BLaER1 (cell line): ENCODE measurements around the gene SLC6A11.
A peak's percentile ranks its signal among the peaks of the same experiment; 100 is the strongest.

Experiments
- H3K27ac ChIP-seq: shearing (Covaris generic); formaldehyde crosslinking; 2 replicates; pipeline ENCODE4 v1.8.1; 2022
- H3K27me3 ChIP-seq: shearing (Covaris generic); formaldehyde crosslinking; 2 replicates; pipeline ENCODE4 v1.8.1; 2022
- H3K36me3 ChIP-seq: shearing (Covaris generic); formaldehyde crosslinking; 2 replicates; pipeline ENCODE4 v1.8.1; 2022
- H3K4me1 ChIP-seq: shearing (Covaris generic); formaldehyde crosslinking; 2 replicates; pipeline ENCODE4 v1.8.1; 2022
- H3K4me2 ChIP-seq: shearing (Covaris generic); formaldehyde crosslinking; 2 replicates; pipeline ENCODE4 v1.8.1; 2022
- H3K4me3 ChIP-seq: shearing (Covaris generic); formaldehyde crosslinking; 2 replicates; pipeline ENCODE4 v1.8.1; 2022
- H3K9ac ChIP-seq: shearing (Covaris generic); formaldehyde crosslinking; 2 replicates; pipeline ENCODE4 v1.8.1; 2022
- H3K9me3 ChIP-seq: shearing (Covaris generic); formaldehyde crosslinking; 2 replicates; pipeline ENCODE4 v1.8.1; 2022
- H4K20me1 ChIP-seq: shearing (Covaris generic); formaldehyde crosslinking; 2 replicates; pipeline ENCODE4 v1.8.1; 2022
- Cebpa-rat ChIP-seq: shearing (Covaris generic); IDR thresholded peaks from 2 replicates; pipeline ENCODE4 v1.8.1; 2022

SLC6A11 gene

DNA sequence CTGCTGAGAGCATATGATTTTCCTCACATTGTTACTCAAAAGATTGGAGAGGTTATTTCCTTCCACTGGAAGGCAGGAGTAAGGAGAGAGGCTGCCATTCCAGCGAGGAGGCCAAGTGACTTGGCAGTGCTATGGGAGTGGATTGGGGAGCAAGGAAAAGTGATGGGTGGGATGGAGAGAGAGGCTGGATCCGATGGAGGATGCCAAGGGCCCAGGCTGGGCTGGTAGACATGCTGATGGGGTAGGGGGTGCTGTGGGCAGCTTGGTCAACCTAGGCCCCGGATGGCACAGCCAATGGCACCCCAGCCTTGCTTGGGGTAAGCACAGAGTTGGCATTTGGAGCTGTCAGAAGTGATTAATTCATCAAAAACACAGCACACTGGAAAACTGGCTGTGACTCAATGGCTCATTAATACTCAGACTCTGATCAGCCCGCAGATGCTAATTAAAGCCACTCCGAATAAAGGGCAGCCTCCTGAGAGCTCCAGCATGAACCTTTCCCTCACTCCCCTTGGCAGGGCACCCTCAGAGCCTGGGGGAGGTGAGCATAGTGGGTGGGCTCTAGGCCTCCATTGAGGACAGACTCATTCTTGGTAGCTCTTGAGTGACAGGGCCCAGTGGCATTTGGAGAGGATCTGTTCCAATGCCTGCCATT, 154.4 kb downstream of the SLC6A11 start:
- H4K20me1 ChIP-seq = no peaks in the 10 kb centered on the region
- no peak overlapping the region for H3K9ac ChIP-seq
- no peak overlapping the region for H3K27ac ChIP-seq
- H3K4me3 ChIP-seq = no peak overlapping the region
- no peaks in the 10 kb centered on the region for H3K36me3 ChIP-seq
- H3K4me2 ChIP-seq = no peak overlapping the region
- H3K4me1 ChIP-seq = peaks cover 32% of the 10 kb centered on the region
- TF ChIP-seq Cebpa-rat = no peak
- no peaks in the 10 kb centered on the region for H3K9me3 ChIP-seq
- no peaks in the 10 kb centered on the region for H3K27me3 ChIP-seq

DNA sequence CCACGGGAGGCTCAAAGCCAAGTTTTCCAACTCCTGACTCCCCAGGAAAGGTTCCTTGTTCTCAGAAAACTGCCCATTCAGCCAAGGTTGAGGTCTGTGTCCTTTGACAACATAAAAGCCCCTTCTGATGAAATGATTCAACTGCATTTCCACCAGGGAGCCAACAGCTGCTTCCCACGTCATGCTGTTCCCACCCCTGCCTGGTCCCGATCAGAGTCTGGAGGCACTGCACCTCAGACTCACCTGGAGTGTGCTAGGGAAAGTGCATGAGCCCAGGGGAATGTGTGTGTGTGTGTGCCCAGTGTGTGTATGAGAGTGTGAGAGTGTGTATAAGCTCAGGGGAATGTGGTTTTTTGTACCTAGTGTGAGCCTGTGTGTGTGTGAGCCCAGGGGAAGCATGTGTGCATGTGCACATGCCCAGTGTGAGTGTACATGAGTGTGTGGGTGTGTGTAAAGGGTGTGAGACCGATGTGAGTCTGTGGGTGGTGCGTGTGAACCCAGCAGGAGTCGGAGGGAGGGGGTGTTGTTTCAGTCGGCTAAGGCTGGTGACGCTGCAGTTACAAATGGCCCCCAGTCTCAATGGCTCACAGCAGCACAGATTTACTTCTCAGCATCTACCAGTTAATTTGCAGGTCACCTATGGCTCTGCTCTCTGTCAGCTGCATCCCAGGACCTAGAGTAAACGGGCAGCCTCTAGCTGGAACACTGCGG, 156.2 kb downstream of the SLC6A11 start:
- Histone ChIP-seq H3K27ac (no peak overlapping the region), H3K36me3 (no peaks in the 10 kb centered on the region), H3K27me3 (no peaks in the 10 kb centered on the region), H3K4me3 (no peak overlapping the region), H4K20me1 (no peaks in the 10 kb centered on the region), H3K9ac (no peak overlapping the region), H3K9me3 (no peaks in the 10 kb centered on the region), H3K4me1 (peaks cover 24% of the 10 kb centered on the region), H3K4me2 (no peak overlapping the region)
- no peak for TF ChIP-seq Cebpa-rat

DNA sequence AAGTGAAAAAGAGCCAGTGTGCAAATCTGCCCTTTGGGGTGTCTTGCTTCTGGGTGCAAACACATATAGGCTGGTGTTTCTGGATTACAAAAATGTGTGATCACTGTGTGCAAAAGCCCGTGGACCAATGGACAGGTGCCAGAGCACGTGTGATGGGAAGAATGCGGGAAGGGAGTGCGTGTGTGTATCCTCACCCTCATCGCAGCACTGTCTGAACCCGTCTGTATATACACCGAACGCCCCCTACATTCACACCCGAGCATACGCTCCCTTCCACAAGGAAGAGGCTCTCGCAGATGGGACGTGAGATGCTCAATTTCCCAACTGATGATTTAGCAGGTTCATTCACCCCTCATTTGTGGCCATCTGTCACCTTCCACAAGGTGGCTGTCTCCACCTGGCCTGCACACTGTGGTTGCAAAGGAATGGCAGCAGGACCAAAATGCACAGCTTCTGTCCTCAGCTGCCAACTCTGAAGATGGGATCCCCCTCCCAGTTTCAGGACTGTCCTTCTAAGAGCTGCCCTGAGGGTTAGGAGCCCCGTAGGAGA, 157.1 kb downstream of the SLC6A11 start:
- H3K36me3 ChIP-seq = no peaks in the 10 kb centered on the region
- no peaks in the 10 kb centered on the region for H4K20me1 ChIP-seq
- TF ChIP-seq Cebpa-rat = no peak
- H3K27ac ChIP-seq = no peak overlapping the region
- no peaks in the 10 kb centered on the region for H3K9me3 ChIP-seq
- H3K4me2 ChIP-seq = no peak overlapping the region
- no peak overlapping the region for H3K4me3 ChIP-seq
- peaks cover 21% of the 10 kb centered on the region for H3K4me1 ChIP-seq
- no peak overlapping the region for H3K9ac ChIP-seq
- no peaks in the 10 kb centered on the region for H3K27me3 ChIP-seq

DNA sequence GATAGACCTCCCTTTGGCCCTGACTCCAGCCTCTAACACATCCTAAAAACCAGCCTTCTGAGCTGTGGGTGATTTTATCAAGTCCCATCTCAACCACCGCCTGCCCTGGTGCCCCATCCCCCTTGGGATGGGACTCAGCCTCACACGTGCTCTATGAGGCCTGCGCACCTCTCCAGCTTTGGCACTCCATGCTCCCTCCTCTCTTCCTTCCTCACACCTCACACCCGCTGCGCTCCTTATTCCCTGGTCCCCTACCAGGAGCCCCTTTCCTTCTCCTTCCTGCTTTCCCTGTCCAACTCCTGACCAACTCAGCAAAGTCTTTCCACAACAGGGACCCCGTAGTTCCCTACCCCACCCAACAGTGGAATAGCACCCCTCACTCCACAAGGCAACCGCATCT, 158.1 kb downstream of the SLC6A11 start:
- Histone ChIP-seq H3K27ac (no peak overlapping the region), H3K4me3 (no peak overlapping the region)

DNA sequence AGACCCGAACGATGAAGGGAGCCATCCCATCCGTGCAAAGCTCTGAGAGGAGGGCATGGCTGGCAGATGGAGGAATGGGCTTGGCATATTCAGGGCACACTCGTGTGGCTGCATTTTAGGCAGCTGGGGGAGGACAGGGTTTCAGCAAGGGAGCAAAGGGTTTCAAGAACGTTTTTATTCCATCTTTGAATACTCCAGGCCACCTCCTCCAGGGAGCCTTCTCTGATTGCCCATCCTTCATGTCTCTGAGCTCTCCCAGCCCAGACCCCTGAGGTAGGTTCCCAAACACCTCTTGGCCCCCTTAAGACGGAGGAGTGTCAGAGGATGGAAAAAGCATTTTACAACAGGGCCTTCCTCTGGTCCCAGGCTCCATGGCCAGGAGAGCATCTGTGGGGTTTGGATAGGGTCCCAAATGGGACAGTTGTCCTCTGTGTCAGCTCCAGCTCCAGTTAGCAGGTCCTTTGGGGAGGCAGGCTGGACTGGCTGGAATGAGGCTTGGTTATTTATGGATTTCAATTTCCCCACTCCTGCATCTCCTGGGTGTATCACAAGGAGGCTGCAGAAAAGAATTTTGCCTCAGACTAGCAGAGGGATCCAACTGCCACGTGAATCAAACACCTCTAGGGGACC, 158.8 kb downstream of the SLC6A11 start:
- H4K20me1 ChIP-seq = no peaks in the 10 kb centered on the region
- peaks cover 9% of the 10 kb centered on the region for H3K4me1 ChIP-seq
- no peak overlapping the region for H3K27ac ChIP-seq
- H3K9me3 ChIP-seq = no peaks in the 10 kb centered on the region
- H3K4me3 ChIP-seq = no peak overlapping the region
- H3K27me3 ChIP-seq = no peaks in the 10 kb centered on the region
- TF ChIP-seq Cebpa-rat = no peak
- H3K9ac ChIP-seq = no peak overlapping the region
- no peaks in the 10 kb centered on the region for H3K36me3 ChIP-seq
- no peak overlapping the region for H3K4me2 ChIP-seq

More for the DNA sequence above, 158.1 kb downstream of the SLC6A11 start:
- Histone ChIP-seq H4K20me1 (no peaks in the 10 kb centered on the region), H3K4me2 (no peak overlapping the region), H3K4me1 (peaks cover 13% of the 10 kb centered on the region), H3K27me3 (no peaks in the 10 kb centered on the region), H3K9ac (no peak overlapping the region), H3K36me3 (no peaks in the 10 kb centered on the region), H3K9me3 (no peaks in the 10 kb centered on the region)
- TF ChIP-seq Cebpa-rat = no peak

DNA sequence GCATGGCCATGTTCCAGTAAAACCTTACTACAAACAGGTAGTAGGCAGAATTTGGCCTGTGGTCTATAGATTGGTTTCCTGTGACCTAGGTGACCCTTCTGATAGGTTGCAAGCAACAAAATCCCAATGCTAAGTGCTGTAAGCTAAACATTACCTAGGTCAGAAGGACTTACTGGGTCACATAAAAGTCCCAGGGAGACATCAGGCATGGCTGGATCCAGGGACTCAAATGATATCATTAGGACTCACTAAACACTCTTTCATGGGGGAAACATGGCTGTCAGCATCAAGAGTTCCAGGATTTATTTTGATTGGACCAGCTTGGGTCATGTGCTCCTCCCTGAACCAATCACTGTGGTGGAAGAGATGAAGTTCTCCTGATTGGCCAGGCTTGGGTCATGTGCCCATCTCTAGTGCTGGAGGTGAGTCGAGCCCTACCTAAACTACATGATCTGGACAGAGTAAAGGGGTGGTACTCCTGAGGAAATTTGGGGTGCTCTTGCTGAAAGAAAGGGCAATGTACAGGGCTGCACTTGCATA, 159.7 kb downstream of the SLC6A11 start:
- no peaks in the 10 kb centered on the region for H4K20me1 ChIP-seq
- no peak overlapping the region for H3K4me2 ChIP-seq
- H3K36me3 ChIP-seq = no peaks in the 10 kb centered on the region
- H3K27ac ChIP-seq = no peak overlapping the region
- H3K9me3 ChIP-seq = no peaks in the 10 kb centered on the region
- TF ChIP-seq Cebpa-rat = no peak
- no peak overlapping the region for H3K4me3 ChIP-seq
- H3K27me3 ChIP-seq = no peaks in the 10 kb centered on the region
- peaks cover 9% of the 10 kb centered on the region for H3K4me1 ChIP-seq
- no peak overlapping the region for H3K9ac ChIP-seq

DNA sequence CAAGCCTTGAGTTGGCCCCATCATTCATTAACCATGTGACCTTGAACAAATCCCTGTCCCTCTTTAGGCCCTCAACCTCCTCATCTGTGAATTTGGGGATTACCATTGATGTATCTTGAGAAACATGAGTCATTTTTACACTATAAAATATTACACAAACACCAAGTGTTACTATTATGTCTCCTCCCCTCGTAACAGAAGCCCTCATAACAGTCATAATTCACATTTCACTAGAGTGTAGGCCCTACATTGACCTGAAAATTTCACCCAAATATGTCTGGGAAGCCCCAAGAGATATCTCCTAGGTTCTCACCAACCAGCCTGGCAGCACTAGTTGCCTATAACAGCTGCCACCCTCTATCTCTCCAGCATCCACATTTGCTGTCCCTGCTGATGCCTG, 160.7 kb downstream of the SLC6A11 start:
- H3K9me3 ChIP-seq = no peaks in the 10 kb centered on the region
- no peaks in the 10 kb centered on the region for H3K36me3 ChIP-seq
- no peaks in the 10 kb centered on the region for H4K20me1 ChIP-seq
- no peak overlapping the region for H3K27ac ChIP-seq
- H3K4me3 ChIP-seq = no peak overlapping the region
- H3K4me2 ChIP-seq = no peak overlapping the region
- H3K27me3 ChIP-seq = no peaks in the 10 kb centered on the region
- no peak overlapping the region for H3K9ac ChIP-seq
- TF ChIP-seq Cebpa-rat = no peak
- H3K4me1 ChIP-seq = peaks cover 9% of the 10 kb centered on the region

DNA sequence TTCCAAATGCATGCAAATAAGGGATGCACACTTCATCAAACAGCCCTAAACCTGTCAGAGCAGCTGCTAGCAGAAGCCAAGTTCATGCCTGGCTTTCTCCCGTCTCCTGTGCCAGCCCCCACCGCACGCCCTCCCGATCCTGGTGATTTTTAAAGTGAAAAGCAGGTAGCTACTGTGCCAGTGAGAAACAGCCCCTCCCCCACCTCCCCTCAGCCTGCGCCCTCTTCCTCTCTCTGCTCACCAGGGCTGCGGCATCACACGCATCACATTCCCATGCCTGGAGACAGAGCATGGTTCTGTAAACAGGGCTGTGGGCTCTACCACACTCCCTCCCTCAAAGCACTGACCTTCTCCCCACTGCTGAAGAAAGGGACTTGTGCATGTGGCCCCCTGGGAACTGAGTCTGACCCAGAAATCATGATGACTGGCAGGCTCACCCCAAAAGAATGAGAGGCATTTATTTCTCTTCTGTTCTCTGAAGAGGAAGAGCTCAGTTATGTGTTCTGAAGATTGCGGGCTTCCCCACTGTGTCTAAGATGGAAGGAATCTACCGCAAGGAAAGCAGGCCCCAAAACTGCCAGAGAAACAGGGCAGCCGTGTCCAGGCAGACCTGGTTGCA, 162.0 kb downstream of the SLC6A11 start:
- Histone ChIP-seq H3K36me3 (no peaks in the 10 kb centered on the region), H3K4me3 (no peak overlapping the region), H3K9me3 (no peaks in the 10 kb centered on the region), H3K27me3 (no peaks in the 10 kb centered on the region), H3K4me1 (peaks cover 9% of the 10 kb centered on the region), H3K9ac (no peak overlapping the region), H4K20me1 (no peaks in the 10 kb centered on the region), H3K4me2 (peak overlapping the region; percentile 8), H3K27ac (no peak overlapping the region)
- no peak for TF ChIP-seq Cebpa-rat

DNA sequence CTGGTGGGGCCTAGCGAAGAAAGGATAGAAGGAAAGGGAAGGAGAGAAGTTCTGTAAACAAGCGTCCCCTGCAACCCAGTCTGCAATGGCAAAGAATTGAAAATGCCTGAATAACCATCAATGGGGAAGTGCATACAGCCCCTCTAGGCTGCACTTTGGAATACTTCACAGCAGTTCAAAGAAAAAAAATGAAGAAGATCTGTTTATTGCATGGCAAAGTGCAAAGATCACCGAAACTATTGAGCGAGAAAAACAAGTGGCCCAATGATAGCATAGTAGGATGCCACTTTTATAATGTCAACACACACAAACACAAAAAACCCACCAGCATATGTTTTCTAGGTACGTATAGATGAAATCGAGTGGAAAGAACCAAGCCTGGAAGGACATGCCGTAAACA, 162.9 kb downstream of the SLC6A11 start:
- H4K20me1 ChIP-seq = no peaks in the 10 kb centered on the region
- H3K36me3 ChIP-seq = no peaks in the 10 kb centered on the region
- H3K4me3 ChIP-seq = no peak overlapping the region
- no peak overlapping the region for H3K4me2 ChIP-seq
- no peak for TF ChIP-seq Cebpa-rat
- H3K9ac ChIP-seq = no peak overlapping the region
- no peaks in the 10 kb centered on the region for H3K9me3 ChIP-seq
- no peaks in the 10 kb centered on the region for H3K27me3 ChIP-seq
- H3K27ac ChIP-seq = no peak overlapping the region
- H3K4me1 ChIP-seq = peaks cover 9% of the 10 kb centered on the region
